OCI-LY3 (cell line): ENCODE measurements around the gene RNF181.

Experiments used
- H2AFZ ChIP-seq: fragments of 200-600, 300-600 bp; shearing (Covaris generic); 2 replicates; pipeline ENCODE4 v1.6.0; 2014; ENCODE audit warnings: antibody characterized with exemption, low read depth, low read length
- H3K27ac ChIP-seq: fragments of 200-600, 300-600 bp; sonication (generic); 2 replicates; pipeline ENCODE4 v1.5.1; 2014; ENCODE audit warnings: mild to moderate bottlenecking, low read length, moderate library complexity, mixed read lengths
- H3K27me3 ChIP-seq: fragments of 200-600, 300-600 bp; sonication (generic); 2 replicates; pipeline ENCODE4 v1.6.1; 2014; ENCODE audit warnings: low read depth, low read length, mixed read lengths
- H3K36me3 ChIP-seq: fragments of 200-600, 300-600 bp; sonication (generic); replicated peaks from 2 replicates; pipeline ENCODE3; 2014; ENCODE audit warnings: low read depth, low read length, mixed read lengths
- H3K4me1 ChIP-seq: fragments of 300-600, 200-600 bp; sonication (generic); 2 replicates; pipeline ENCODE4 v1.6.1; 2014; ENCODE audit warnings: low read length, mixed read lengths
- H3K4me2 ChIP-seq: fragments of 200-600, 300-600 bp; sonication (generic); 2 replicates; pipeline ENCODE4 v1.6.1; 2014; ENCODE audit warnings: low read length, mixed read lengths
- H3K4me3 ChIP-seq: fragments of 300-600, 200-600 bp; sonication (generic); 2 replicates; pipeline ENCODE4 v1.5.1; 2014; ENCODE audit warnings: antibody characterized with exemption, mild to moderate bottlenecking, low read length, moderate library complexity
- H3K79me2 ChIP-seq: fragments of 300-600, 200-600 bp; shearing (Covaris generic); 2 replicates; pipeline ENCODE4 v1.6.1; 2014; ENCODE audit warnings: mild to moderate bottlenecking, low read length, mixed read lengths
- H3K9ac ChIP-seq: fragments of 300-600, 200-600 bp; shearing (Covaris generic); 2 replicates; pipeline ENCODE4 v1.6.0; 2014; ENCODE audit warnings: mild to moderate bottlenecking, low read length, moderate library complexity
- H3K9me3 ChIP-seq: fragments of 200-600, 300-600 bp; shearing (Covaris generic); 2 replicates; pipeline ENCODE4 v1.6.1; 2014; ENCODE audit warnings: low read length, mixed read lengths; ENCODE audit not compliant: insufficient read depth
- H4K20me1 ChIP-seq: fragments of 200-600, 300-600 bp; sonication (generic); 2 replicates; pipeline ENCODE4 v1.6.1; 2016; ENCODE audit warnings: low read length, mixed read lengths; ENCODE audit not compliant: insufficient read depth
- EZH2phosphoT487 ChIP-seq: fragments of 200-600 bp; shearing (Covaris generic); IDR thresholded peaks from 2 replicates; pipeline ENCODE4 v1.6.1; 2018; ENCODE audit warnings: antibody characterized with exemption, mixed run types, low read depth
- TF ChIP-seq, protein P1 (sequence below): fragments of 200-600, 300-600 bp; sonication (generic); IDR thresholded peaks from 2 replicates; pipeline ENCODE4 v1.5.1; 2014; ENCODE audit warnings: antibody characterized with exemption, low read length, low read depth

RNF181 gene

GRCh38 chr2:85548608-85548900 is 47.0 kb upstream of the RNF181 start:
- TF ChIP-seq, protein P1, sequence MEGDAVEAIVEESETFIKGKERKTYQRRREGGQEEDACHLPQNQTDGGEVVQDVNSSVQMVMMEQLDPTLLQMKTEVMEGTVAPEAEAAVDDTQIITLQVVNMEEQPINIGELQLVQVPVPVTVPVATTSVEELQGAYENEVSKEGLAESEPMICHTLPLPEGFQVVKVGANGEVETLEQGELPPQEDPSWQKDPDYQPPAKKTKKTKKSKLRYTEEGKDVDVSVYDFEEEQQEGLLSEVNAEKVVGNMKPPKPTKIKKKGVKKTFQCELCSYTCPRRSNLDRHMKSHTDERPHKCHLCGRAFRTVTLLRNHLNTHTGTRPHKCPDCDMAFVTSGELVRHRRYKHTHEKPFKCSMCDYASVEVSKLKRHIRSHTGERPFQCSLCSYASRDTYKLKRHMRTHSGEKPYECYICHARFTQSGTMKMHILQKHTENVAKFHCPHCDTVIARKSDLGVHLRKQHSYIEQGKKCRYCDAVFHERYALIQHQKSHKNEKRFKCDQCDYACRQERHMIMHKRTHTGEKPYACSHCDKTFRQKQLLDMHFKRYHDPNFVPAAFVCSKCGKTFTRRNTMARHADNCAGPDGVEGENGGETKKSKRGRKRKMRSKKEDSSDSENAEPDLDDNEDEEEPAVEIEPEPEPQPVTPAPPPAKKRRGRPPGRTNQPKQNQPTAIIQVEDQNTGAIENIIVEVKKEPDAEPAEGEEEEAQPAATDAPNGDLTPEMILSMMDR: no peak
- no peak for TF ChIP-seq EZH2phosphoT487
- Histone ChIP-seq H3K9me3 (no peaks in the 10 kb centered on the region), H3K4me1 (no peaks in the 10 kb centered on the region), H3K9ac (no peak overlapping the region), H3K4me2 (no peak overlapping the region), H3K36me3 (peaks cover 48% of the 10 kb centered on the region), H2AFZ (no peak overlapping the region), H3K27me3 (no peaks in the 10 kb centered on the region), H4K20me1 (0 out of 2 replicates have a peak, but pooled peaks cover 3% of the 10 kb centered on the region), H3K27ac (no peak overlapping the region), H3K79me2 (no peaks in the 10 kb centered on the region), H3K4me3 (no peak overlapping the region)

- Histone ChIP-seq H4K20me1 (0 out of 2 replicates have a peak, but pooled peaks cover 3% of the 10 kb centered on the region), H3K4me3 (no peak overlapping the region), H3K27ac (no peak overlapping the region), H3K4me1 (no peaks in the 10 kb centered on the region), H3K9me3 (no peaks in the 10 kb centered on the region), H3K4me2 (no peak overlapping the region), H3K27me3 (no peaks in the 10 kb centered on the region), H3K79me2 (no peaks in the 10 kb centered on the region), H3K36me3 (peaks cover 51% of the 10 kb centered on the region), H2AFZ (no peak overlapping the region), H3K9ac (no peak overlapping the region)
- TF ChIP-seq EZH2phosphoT487: no peak
- TF ChIP-seq, protein P1: no peak
Measured at GRCh38 chr2:85549095-85549494, 46.5 kb upstream of the RNF181 start.

DNA sequence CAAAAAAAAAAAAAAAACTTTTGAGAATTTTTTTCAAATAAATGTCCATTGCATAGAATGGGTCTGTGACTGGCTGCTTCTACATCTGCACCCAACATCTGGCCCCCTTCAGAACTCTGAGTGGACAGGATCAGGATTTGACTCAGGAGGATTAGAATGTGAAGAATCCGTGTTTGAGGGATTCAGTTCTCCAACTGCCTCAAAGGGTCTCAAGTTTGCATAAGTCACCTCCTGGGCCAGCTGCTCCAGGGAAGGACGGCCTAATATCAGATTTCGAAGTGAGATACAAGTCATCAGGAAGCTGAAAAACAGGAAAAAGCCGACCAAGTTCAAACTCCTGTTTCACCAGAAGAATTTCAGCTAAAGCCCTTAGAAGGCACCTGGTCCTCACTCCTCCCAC is 45.7 kb upstream of the RNF181 start:
- no peak overlapping the region for H3K4me3 ChIP-seq
- no peak overlapping the region for H3K4me2 ChIP-seq
- 0 out of 2 replicates have a peak, but pooled peaks cover 3% of the 10 kb centered on the region for H4K20me1 ChIP-seq
- H2AFZ ChIP-seq: no peak overlapping the region
- H3K79me2 ChIP-seq: no peaks in the 10 kb centered on the region
- TF ChIP-seq, protein P1: no peak
- TF ChIP-seq EZH2phosphoT487: no peak
- peaks cover 56% of the 10 kb centered on the region for H3K36me3 ChIP-seq
- no peak overlapping the region for H3K27ac ChIP-seq
- H3K9me3 ChIP-seq: no peaks in the 10 kb centered on the region
- no peaks in the 10 kb centered on the region for H3K4me1 ChIP-seq
- H3K27me3 ChIP-seq: no peaks in the 10 kb centered on the region
- H3K9ac ChIP-seq: no peak overlapping the region

GRCh38 chr2:85550486-85550885 is 45.1 kb upstream of the RNF181 start:
- Histone ChIP-seq H3K4me1 (no peaks in the 10 kb centered on the region), H2AFZ (no peak overlapping the region), H3K79me2 (no peaks in the 10 kb centered on the region), H3K4me2 (no peak overlapping the region), H3K9me3 (no peaks in the 10 kb centered on the region), H3K27me3 (no peaks in the 10 kb centered on the region), H3K9ac (no peak overlapping the region), H3K36me3 (peaks cover 57% of the 10 kb centered on the region), H4K20me1 (0 out of 2 replicates have a peak, but pooled peaks cover 3% of the 10 kb centered on the region), H3K4me3 (no peak overlapping the region), H3K27ac (no peak overlapping the region)
- TF ChIP-seq EZH2phosphoT487: no peak
- TF ChIP-seq, protein P1: no peak
